ENCODE measurements around the gene RCBTB2.

GRCh38 chr13:48569104-48569666 is 36.3 kb upstream of the RCBTB2 start:
- TF ChIP-seq ZHX1 (conservative IDR thresholded peaks at IDR 0.05; ENCODE audit: low read length) (no peak), POLR2AphosphoS5 (IDR thresholded peaks at IDR 0.05; ENCODE audit: control insufficient read depth, insufficient read depth, low read depth, low read length) (no peak), POLR3A (IDR thresholded peaks at IDR 0.05; ENCODE audit: borderline replicate concordance, extremely low read depth, insufficient read depth, insufficient read length) (no peak), ETV1 (tag; conservative IDR thresholded peaks at IDR 0.05; ENCODE audit: low read depth) (no peak), CTCF (IDR thresholded peaks at IDR 0.05 in 2 of 3, conservative IDR thresholded peaks at IDR 0.05 in 1 of 3; ENCODE audit: insufficient read depth in 2 of 3, low read depth in 1 of 3, low read length in 3 of 3) (no peak)
